DMS 273 (cell line): Measurements from ENCODE around the gene KRT86.

ENCODE experiments used
- DNase-seq: peaks from one replicate; lab custom pipeline; 2025; ENCODE audit not compliant: unreplicated experiment; lab: John Stamatoyannopoulos, UW

KRT86 gene

GRCh38 chr12:52353766-52354165, 79.3 kb downstream of the KRT86 start:
- DNase-seq, result peak; percentile 57

- DNase-seq, result peak; percentile 94
Observed at GRCh38 chr12:52354200-52354599, 79.8 kb downstream of the KRT86 start.

GRCh38 chr12:52355176-52355575, 80.7 kb downstream of the KRT86 start:
- DNase-seq, result no peak

GRCh38 chr12:52356031-52356761, 81.8 kb downstream of the KRT86 start:
- no peak for DNase-seq

DNA sequence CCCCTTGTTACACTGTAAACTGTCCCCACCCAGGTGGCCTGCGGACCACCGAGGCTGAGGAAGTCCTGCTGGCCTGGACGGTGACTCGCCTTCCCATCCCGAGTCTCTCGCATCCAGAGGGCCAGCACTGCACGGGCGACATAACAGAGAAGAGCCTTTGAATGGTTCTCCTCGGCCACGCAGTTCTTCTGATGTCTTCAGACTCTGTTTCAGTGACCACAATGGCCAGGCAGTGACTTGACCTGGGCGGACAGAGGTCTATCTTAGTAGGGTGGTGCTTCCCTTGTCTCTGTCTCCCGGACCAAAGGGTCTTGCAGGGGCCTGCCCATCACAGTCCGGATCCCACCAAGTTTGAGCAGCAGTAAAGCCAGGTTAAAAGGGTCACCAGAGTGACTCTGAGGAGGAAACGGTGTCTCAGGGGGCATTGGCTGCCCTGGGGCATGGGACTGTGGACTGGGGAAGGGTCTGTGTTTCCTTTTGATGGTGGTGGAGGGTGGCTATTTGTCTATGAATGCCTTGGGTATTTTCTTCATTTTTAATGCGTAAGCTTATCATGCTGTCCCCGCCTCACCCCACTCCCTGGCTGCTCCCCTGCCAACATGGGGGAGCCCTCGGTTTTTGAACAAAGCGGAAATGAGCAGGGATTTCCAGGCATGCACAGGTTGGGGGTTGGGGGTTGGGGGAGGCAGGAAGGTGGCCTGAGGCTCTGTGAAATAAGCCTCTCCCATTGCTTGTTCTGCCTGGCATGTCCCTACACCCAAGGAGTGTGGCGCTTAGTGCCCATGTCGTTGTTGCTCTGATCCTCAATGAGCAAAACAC, 82.5 kb downstream of the KRT86 start:
- DNase-seq, result no peak
